K562 (cell line): ENCODE results near the gene STAG2.

Experiments used
- EHMT2 ChIP-seq: fragments of 450-650 bp; IDR thresholded peaks from 2 replicates; pipeline ENCODE4 v1.6.1; 2018; ENCODE audit warnings: antibody characterized with exemption
- POLR2H ChIP-seq: IDR thresholded peaks from 2 replicates; pipeline ENCODE4 v1.6.1; 2016; ENCODE audit warnings: missing genetic modification characterization, low read depth, mild to moderate bottlenecking, control low read depth, missing compliant biosample characterization, moderate library complexity
- ZKSCAN1 ChIP-seq: fragments of 150-350 bp; IDR thresholded peaks from 2 replicates; pipeline ENCODE4 v1.6.1; 2016; ENCODE audit warnings: low read depth, low read length
- ZNF785 ChIP-seq: fragments of 250-450 bp; sonication (Bioruptor Pico); IDR thresholded peaks from 2 replicates; pipeline ENCODE4 v1.4.0; 2020; ENCODE audit warnings: mild to moderate bottlenecking
- TF ChIP-seq, protein P1 (sequence below): fragments of 450-650 bp; formaldehyde crosslinking; IDR thresholded peaks from 2 replicates; pipeline ENCODE4 v1.4.0; 2022; ENCODE audit warnings: missing genetic modification characterization
- TF ChIP-seq, protein P2 (sequence below): fragments of 250-450 bp; sonication (Bioruptor Pico); IDR thresholded peaks from 2 replicates; pipeline ENCODE4 v1.8.0; 2022; ENCODE audit warnings: moderate library complexity, mild to moderate bottlenecking, inconsistent platforms

DNA sequence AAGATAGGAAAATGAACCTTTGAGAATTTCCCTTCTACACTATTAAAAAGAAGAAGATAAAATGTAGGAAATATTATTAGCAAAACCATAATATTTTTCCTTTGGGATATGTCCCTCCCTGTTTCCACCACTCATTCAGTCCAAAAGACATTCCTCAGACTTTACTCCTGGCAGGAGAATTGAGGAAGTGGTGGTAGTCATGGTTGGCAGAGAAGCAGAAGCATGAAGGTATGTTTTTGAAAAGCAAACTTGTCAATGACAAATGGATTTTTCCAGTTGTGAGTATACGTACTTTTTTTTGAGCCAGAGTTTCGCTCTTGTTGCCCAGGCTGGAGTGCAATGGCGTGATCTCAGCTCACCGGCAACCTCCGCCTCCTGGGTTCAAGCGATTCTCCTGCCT is 13.7 kb downstream of the STAG2 start:
- TF ChIP-seq POLR2H (tag): no peak
- no peak for TF ChIP-seq ZNF785 (CRISPR knock-in tag)
- TF ChIP-seq ZKSCAN1: no peak
- TF ChIP-seq EHMT2: no peak
- TF ChIP-seq, protein P1, sequence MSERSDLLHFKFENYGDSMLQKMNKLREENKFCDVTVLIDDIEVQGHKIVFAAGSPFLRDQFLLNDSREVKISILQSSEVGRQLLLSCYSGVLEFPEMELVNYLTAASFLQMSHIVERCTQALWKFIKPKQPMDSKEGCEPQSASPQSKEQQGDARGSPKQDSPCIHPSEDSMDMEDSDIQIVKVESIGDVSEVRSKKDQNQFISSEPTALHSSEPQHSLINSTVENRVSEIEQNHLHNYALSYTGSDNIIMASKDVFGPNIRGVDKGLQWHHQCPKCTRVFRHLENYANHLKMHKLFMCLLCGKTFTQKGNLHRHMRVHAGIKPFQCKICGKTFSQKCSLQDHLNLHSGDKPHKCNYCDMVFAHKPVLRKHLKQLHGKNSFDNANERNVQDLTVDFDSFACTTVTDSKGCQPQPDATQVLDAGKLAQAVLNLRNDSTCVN (CRISPR knock-in tag): no peak
- TF ChIP-seq, protein P2, sequence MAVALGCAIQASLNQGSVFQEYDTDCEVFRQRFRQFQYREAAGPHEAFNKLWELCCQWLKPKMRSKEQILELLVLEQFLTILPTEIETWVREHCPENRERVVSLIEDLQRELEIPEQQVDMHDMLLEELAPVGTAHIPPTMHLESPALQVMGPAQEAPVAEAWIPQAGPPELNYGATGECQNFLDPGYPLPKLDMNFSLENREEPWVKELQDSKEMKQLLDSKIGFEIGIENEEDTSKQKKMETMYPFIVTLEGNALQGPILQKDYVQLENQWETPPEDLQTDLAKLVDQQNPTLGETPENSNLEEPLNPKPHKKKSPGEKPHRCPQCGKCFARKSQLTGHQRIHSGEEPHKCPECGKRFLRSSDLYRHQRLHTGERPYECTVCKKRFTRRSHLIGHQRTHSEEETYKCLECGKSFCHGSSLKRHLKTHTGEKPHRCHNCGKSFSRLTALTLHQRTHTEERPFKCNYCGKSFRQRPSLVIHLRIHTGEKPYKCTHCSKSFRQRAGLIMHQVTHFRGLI (CRISPR knock-in tag): no peak
